CD14-positive monocyte (primary cell): ENCODE results near the gene PCYT2. TPM values are rescaled to one million over a fixed set of nuclear protein-coding genes. Genes with fewer than 3 reads are reported as not detected.

Experiments used
- DNase-seq, 3 donors: peaks; one replicate each; pipeline ENCODE4 v3.0.0-alpha.2; 2011 to 2022
- H2AFZ ChIP-seq: 2 replicates; pipeline ENCODE4 v1.6.0; 2012; ENCODE audit warnings: mild to moderate bottlenecking, low read depth, low read length, inconsistent platforms; ENCODE audit not compliant: insufficient read depth, poor library complexity, severe bottlenecking
- H3K27ac ChIP-seq, 2 donors: 1 replicate in 1 of 2; 2 replicates in 1 of 2; pipeline ENCODE4 v1.5.1; 2012 to 2013; ENCODE audit warnings: low read length in 2 of 2, control low read depth in 1 of 2, inconsistent platforms in 1 of 2, low read depth in 1 of 2, mild to moderate bottlenecking in 1 of 2
- H3K27me3 ChIP-seq, 2 donors: one replicate each; pipeline versions ENCODE4 v1.6.0 to v1.6.1; 2011 to 2013; ENCODE audit warnings: low read length in 2 of 2; ENCODE audit not compliant: control insufficient read depth in 2 of 2, insufficient read depth in 2 of 2
- H3K36me3 ChIP-seq, 2 donors: replicated peaks in 1 of 2; 1 replicate in 1 of 2; 2 replicates in 1 of 2; pipeline versions ENCODE4 v1.5.1 to v1.6.1; 2012 to 2013; ENCODE audit warnings: low read length in 2 of 2, control low read depth in 1 of 2, inconsistent platforms in 1 of 2, mild to moderate bottlenecking in 1 of 2; ENCODE audit not compliant: insufficient read depth in 2 of 2, control insufficient read depth in 1 of 2
- H3K4me1 ChIP-seq, 2 donors: 1 replicate in 1 of 2; 2 replicates in 1 of 2; pipeline versions ENCODE4 v1.5.1 to v1.6.1; 2012 to 2013; ENCODE audit warnings: low read length in 2 of 2, control low read depth in 1 of 2, inconsistent platforms in 1 of 2, mild to moderate bottlenecking in 1 of 2, moderate library complexity in 1 of 2; ENCODE audit not compliant: insufficient read depth in 2 of 2, control insufficient read depth in 1 of 2
- H3K4me2 ChIP-seq: replicated peaks from 2 replicates; pipeline ENCODE3; 2012; ENCODE audit warnings: low read length, moderate library complexity, mild to moderate bottlenecking; ENCODE audit not compliant: poor library complexity, severe bottlenecking; ENCODE audit errors: extremely low read depth
- H3K4me3 ChIP-seq, 3 experiments: fragments of 200-600 bp in 1 of 3; sonication (generic) in 1 of 3; replicated peaks in 1 of 3; 1 replicate in 2 of 3; 2 replicates in 1 of 3; pipeline ENCODE4 v1.5.1; 2011 to 2013; ENCODE audit warnings: low read length in 3 of 3, mild to moderate bottlenecking in 3 of 3, control low read depth in 2 of 3, low read depth in 2 of 3, inconsistent platforms in 1 of 3, moderate library complexity in 1 of 3
- H3K79me2 ChIP-seq: 2 replicates; pipeline ENCODE4 v1.6.0; 2012; ENCODE audit warnings: mild to moderate bottlenecking, control low read depth, inconsistent platforms, low read length, moderate library complexity; ENCODE audit not compliant: insufficient read depth
- H3K9ac ChIP-seq: 2 replicates; pipeline ENCODE4 v1.6.0; 2017; ENCODE audit warnings: low read length, mild to moderate bottlenecking; ENCODE audit not compliant: insufficient read depth, poor library complexity, severe bottlenecking
- H3K9me3 ChIP-seq, 2 donors: replicated peaks in 1 of 2; 1 replicate in 1 of 2; 2 replicates in 1 of 2; pipeline versions ENCODE4 v1.5.1 to v1.6.1; 2012 to 2013; ENCODE audit warnings: low read length in 2 of 2, control low read depth in 1 of 2; ENCODE audit not compliant: control insufficient read depth in 1 of 2, insufficient read depth in 1 of 2
- H4K20me1 ChIP-seq: 2 replicates; pipeline ENCODE4 v1.6.0; 2012; ENCODE audit warnings: mild to moderate bottlenecking, low read length, control low read depth, moderate library complexity; ENCODE audit not compliant: insufficient read depth
- H3K27ac Mint-ChIP-seq, 7 donors: one replicate each; pipeline ENCODE4 v1.8.0; 2020; ENCODE audit warnings: mild to moderate bottlenecking in 7 of 7, mixed read lengths in 7 of 7, moderate library complexity in 6 of 7, inconsistent platforms in 2 of 7
- H3K27me3 Mint-ChIP-seq, 3 donors: one replicate each; pipeline ENCODE4 v1.8.0; 2021 to 2022; ENCODE audit warnings: low read depth in 3 of 3, mild to moderate bottlenecking in 3 of 3, mixed read lengths in 3 of 3, moderate library complexity in 3 of 3, inconsistent platforms in 1 of 3
- H3K36me3 Mint-ChIP-seq, 2 donors: one replicate each; pipeline ENCODE4 v1.8.0; 2020; ENCODE audit warnings: mixed read lengths in 2 of 2, inconsistent platforms in 1 of 2, mild to moderate bottlenecking in 1 of 2
- H3K4me1 Mint-ChIP-seq: one replicate; pipeline ENCODE4 v1.8.0; 2020; ENCODE audit warnings: mild to moderate bottlenecking, mixed read lengths
- H3K4me3 Mint-ChIP-seq, 2 donors: one replicate each; pipeline ENCODE4 v1.8.0; 2020; ENCODE audit warnings: mild to moderate bottlenecking in 2 of 2, mixed read lengths in 2 of 2, moderate library complexity in 1 of 2
- H3K9me3 Mint-ChIP-seq, 7 donors: one replicate each; pipeline ENCODE4 v1.8.0; 2020 to 2022; ENCODE audit warnings: mixed read lengths in 7 of 7, mild to moderate bottlenecking in 6 of 7, moderate library complexity in 6 of 7, inconsistent platforms in 2 of 7
- WGBS: methylation state at CpG from one replicate; pipeline ENCODE4 v1.1.5; 2013; ENCODE audit warnings: missing lambda C conversion rate; ENCODE audit not compliant: insufficient coverage; 5-methylcytosine and 5-hydroxymethylcytosine counted together
- intact Hi-C, 2 donors: fragments of 100-400 bp; cut with micrococcal nuclease; formaldehyde crosslinking; loops; one replicate each; pipeline versions ENCODE4 v1.15.0 to v1.15.1; 2023
- polyA plus RNA-seq, 3 donors: library from polyadenylated mRNA; depleted of rRNA in 1 of 3; unstranded in 2 of 3; stranded (reverse) in 1 of 3; fragments of 300-500 nt in 2 of 3; fragments of >200 nt in 1 of 3; fragmentation: Illumina TruSeq in 2 of 3; gene quantifications; 1 replicate in 2 of 3; 2 replicates in 1 of 3; pipeline ENCODE4 v1.2.3, GENCODE V29; 2012 to 2021
- TF ChIP-seq, protein P1 (sequence below): fragments of 200-600 bp; IDR thresholded peaks from one replicate; pipeline ENCODE4 v1.8.0; 2022; ENCODE audit warnings: antibody characterized with exemption, mild to moderate bottlenecking

PCYT2 gene
- polyA plus RNA-seq, 3 donors: 10.7 to 14.5 (median 11.0) TPM

DNA sequence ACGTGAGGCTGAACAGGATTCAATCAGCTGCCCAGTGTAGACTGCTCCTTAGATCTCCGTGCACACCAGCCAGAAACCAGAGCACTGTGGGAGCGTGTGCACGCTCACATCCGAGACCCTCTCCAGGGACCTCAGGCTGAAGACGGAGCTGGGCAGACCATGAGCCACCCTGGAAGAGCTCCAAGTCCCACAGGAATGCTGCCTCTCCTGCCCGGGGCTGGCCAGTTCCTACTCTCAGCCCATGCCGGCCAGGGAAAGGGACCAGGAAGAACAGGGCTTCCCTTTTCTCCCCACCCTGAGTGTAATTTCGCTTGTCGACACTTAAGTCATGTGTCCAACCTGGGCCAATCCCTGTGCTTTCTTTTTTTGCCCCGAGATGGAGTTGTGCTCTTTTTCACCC lies 26.7 kb downstream of the PCYT2 start:
- intact Hi-C loops: no loop called here

DNA sequence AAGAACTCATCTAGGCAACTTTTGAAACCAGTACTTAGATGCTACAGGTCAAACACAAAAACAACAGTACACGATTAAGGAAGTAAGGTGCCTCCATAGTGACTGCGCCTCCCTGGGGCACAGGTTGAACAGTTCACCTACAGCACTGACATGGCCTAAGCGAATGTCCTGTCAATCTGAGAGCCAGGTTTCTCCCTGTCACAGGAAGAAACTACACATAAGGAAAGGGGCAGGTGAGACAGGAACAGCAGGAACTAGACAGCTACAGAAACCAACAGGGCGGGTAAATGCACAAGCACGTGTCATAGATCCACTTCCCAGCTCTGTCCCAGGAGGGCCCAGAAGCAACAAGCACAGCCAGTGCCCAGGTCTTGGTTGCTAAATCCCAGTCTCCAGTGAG lies 32.1 kb downstream of the PCYT2 start:
- Histone ChIP-seq H3K36me3 (peaks cover 29 to 49% of the 10 kb centered on the region in 2 donors), H3K4me2 (no peak overlapping the region), H3K27ac (no peak overlapping the region), H3K27me3 (no peaks in the 10 kb centered on the region), H3K79me2 (no peaks in the 10 kb centered on the region), H3K9ac (no peak overlapping the region), H2AFZ (no peak overlapping the region), H3K4me3 (no peak overlapping the region), H3K9me3 (no peaks in the 10 kb centered on the region), H4K20me1 (peaks cover 1% of the 10 kb centered on the region), H3K4me1 (no peaks in the 10 kb centered on the region)
- 89% methylated on average over 4 of the region's 5 CpGs for WGBS
- Mint-ChIP-seq H3K27me3 (peaks cover 0 to 4% (median 1%) of the 10 kb centered on the region in 3 donors), H3K36me3 (peaks cover 32 to 64% of the 10 kb centered on the region in 2 donors), H3K27ac (peak overlapping the region in 1 of 7 donors; percentile 22), H3K4me1 (no peaks in the 10 kb centered on the region), H3K9me3 (no peaks in the 10 kb centered on the region), H3K4me3 (no peak overlapping the region)
- no peak for DNase-seq
- intact Hi-C loops: no loop called here
- TF ChIP-seq, protein P1, sequence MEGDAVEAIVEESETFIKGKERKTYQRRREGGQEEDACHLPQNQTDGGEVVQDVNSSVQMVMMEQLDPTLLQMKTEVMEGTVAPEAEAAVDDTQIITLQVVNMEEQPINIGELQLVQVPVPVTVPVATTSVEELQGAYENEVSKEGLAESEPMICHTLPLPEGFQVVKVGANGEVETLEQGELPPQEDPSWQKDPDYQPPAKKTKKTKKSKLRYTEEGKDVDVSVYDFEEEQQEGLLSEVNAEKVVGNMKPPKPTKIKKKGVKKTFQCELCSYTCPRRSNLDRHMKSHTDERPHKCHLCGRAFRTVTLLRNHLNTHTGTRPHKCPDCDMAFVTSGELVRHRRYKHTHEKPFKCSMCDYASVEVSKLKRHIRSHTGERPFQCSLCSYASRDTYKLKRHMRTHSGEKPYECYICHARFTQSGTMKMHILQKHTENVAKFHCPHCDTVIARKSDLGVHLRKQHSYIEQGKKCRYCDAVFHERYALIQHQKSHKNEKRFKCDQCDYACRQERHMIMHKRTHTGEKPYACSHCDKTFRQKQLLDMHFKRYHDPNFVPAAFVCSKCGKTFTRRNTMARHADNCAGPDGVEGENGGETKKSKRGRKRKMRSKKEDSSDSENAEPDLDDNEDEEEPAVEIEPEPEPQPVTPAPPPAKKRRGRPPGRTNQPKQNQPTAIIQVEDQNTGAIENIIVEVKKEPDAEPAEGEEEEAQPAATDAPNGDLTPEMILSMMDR: no peak

More for the DNA sequence above, 26.7 kb downstream of the PCYT2 start:
- Histone ChIP-seq H3K4me1 (no peaks in the 10 kb centered on the region), H3K27ac (peak overlapping the region in 1 of 2 donors; percentile 2), H4K20me1 (peaks cover 35% of the 10 kb centered on the region), H3K4me3 (no peak overlapping the region), H3K9me3 (no peaks in the 10 kb centered on the region), H3K9ac (no peak overlapping the region), H3K27me3 (no peaks in the 10 kb centered on the region), H2AFZ (no peak overlapping the region), H3K36me3 (peaks cover 67 to 84% of the 10 kb centered on the region in 2 donors), H3K4me2 (no peak overlapping the region), H3K79me2 (peaks cover 32% of the 10 kb centered on the region)
- WGBS: 87% methylated on average over 11 of the region's 11 CpGs
- no peak for DNase-seq
- peaks cover 58 to 94% of the 10 kb centered on the region in 2 donors for H3K36me3 Mint-ChIP-seq
- H3K9me3 Mint-ChIP-seq: no peaks in the 10 kb centered on the region
- peak overlapping the region in 5 of 7 donors; percentile 25 to 83 (median 43) for H3K27ac Mint-ChIP-seq
- TF ChIP-seq, protein P1: no peak
- H3K27me3 Mint-ChIP-seq: peaks cover 0 to 3% (median 0%) of the 10 kb centered on the region in 3 donors
- H3K4me3 Mint-ChIP-seq: no peak overlapping the region
- no peaks in the 10 kb centered on the region for H3K4me1 Mint-ChIP-seq
